Activated CD4-positive, alpha-beta T cell treated with anti-CD3 and anti-CD28 coated beads, Interleukin-2, amount 50 U/mL, for 24 hours (primary cell): Measurements from ENCODE around the gene SIGLEC11.
"Not testable (repeated sequence)": the region's sequence is repeated elsewhere in the genome, so short reads cannot be mapped to it uniquely, and the experiment has no call there.

Experiments
- DNase-seq, 2 donors: peaks; one replicate each; pipeline ENCODE4 v3.0.0-alpha.2; 2020; ENCODE audit warnings: low read depth in 1 of 2, low spot score in 1 of 2

The SIGLEC11 gene

DNA sequence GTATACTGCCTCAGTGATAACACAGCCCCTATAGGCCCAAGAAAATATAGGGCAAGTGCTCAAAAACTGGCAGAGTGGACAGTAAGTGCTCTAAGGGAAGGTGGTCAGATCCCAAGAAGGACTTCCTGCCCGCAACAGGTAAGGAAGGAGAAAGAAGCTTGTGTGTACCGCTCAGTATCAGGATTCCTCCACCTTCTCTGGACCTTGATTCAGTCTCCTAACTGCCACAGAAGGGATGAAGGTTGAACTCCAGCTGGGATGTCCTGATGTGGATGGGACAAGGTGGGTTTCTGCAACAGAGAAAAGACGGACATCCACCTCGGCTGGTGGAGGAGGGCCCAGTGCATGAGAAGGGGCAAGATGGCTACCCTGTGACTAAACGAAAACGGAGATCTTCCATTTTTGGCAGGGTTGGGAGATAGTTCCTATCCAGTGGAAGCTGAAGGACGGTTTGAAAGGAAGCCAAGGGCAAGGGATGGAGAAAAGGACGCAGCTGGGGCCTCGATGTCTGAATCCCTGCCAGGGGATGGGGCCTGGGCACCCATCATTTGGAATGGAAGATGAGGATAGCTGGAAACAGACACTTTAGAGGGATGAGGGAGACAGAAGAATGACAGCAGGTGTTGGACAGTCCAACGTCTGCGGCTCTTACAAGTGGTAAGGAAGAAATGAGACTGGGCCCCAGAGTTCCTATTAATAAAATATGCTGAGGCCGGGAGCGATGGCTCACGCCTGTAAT lies 33.3 kb downstream of the SIGLEC11 start:
- no peak for DNase-seq

DNA sequence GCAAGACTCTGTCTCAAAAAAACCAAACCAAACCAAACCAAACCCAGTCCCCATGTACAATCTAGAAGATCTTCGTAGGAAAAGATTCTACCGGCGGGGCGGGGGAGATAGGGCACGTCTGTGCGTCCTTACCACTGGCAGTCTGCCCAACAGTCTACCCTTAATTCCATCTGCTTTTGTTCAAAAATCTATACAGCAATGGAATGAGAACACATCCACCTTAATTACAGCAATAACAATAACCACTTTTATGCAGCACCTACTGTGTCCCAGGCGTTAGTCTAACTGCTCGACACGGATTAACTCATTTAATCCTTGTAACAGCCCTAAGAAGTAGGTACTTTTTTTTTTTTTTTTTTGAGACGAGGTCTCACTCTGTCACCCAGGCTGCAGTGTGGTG lies 34.5 kb downstream of the SIGLEC11 start:
- no peak for DNase-seq

DNA sequence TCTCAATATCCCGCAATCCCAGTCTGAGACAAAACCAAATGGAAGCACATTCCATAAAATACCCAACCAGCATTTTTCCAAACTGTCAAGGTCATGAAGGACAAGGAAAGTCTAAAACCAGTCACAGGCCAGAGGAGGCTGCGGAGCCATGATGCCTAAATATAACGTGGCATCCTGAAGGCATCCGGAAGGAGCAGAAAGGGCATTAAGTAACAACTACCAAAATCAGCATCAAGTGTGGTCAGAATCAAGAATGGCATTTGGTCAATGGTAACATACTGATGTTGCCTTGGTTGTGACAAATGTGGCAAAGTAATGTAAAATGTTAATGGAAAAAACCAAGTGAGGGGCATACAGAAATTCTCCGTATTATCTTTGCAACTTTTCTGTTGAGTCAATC lies 35.5 kb downstream of the SIGLEC11 start:
- DNase-seq, result no peak

DNA sequence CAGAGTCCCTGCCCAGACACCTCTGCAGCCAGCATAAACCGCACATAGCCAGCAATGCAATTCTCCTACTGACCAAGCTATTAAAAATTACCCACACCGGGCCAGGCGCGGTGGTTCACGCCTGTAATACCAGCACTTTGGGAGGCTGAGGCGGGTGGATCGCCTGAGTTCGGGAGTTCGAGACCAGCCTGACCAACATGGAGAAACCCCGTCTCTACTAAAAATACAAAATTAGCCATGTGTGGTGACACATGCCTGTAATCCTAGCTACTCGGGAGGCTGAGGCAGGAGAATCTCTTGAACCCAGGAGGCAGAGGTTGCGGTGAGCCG lies 36.1 kb downstream of the SIGLEC11 start:
- not testable (repeated sequence) for DNase-seq

DNA sequence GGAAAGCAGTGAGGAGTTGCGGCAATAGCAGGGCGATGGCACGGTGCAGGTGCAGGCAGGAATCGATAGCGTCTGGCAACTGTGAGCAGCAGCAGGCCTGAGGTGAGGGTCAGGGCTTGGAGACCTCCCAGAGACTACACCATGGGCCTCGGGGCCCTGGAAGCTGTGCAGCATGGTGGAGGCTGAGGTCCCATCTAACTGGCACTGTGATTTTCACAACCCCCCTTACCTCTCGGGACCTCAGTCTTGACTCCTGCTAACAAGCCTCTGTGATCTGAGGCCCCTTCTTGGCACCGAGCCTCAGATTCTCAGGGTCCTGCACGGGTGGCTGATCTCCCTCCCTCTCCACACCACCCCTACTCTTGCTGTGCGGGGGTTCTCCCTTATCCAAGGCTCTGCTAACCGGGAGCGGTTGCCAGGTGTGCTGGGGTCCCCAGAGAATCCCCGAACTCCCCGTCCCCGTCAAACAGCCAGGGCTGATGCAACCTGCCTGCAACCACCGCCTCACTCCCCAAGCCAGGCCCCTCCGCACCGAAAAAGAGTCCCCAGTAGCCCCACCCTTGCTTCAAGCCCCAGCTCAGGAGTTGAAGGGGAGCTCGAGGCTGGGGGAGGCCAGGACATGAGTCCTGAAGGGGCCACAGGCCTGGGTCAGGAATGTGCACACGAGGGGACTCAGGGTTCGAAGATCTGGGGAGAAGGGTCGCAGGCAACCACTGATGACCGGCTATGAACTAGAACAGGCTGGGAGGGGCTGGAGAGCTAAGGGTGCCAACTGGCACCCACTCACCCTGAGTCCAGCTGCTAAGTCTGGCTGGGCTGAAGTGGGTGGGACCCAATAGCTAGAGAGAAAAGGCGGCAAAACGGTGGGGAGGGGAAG lies 36.7 kb downstream of the SIGLEC11 start:
- DNase-seq, result no peak

DNA sequence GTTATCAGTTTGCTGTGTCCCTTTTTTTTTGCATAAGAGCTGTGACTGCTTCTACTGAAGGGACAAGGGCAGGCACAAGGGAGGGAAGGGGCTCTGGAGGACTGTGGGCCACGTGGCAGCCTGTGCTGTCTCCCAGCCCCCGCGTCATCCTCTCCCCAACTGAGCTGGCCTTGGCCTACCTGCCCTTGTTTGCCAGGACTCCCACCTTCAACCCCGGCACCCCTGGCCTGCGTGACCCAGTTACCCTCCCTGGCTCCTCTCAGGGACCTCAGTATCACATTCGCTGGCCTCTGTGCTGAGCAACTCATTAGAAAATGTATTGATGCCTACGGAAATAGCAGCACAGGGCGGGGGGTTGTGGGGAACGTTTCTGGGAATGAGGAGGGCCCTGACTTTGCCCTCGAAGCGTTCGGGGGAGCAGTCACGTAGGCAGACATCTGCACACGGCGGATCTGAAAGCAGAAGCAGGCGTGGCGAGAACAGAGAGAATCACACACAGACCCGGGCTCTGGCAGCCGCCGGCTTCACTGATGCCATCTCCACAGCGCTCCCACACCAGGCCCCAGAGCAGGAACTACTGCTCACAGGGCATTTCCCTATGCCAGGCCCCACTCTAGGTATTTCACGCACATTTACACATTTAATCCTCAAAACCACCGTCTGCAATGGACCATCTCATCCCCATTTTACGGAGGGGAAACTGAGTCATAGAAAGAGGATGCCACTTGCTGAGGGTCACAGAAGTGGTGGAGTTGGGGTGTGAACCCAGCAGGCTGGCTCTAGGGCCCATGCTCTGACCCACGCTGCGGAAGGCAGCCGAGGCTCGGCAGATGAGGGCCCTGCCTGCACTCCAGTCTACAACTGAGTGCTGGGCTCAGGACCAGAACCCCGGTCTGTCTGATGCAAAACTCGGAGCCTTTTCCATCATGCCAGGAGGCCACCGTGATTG lies 37.6 kb downstream of the SIGLEC11 start:
- no peak for DNase-seq

DNA sequence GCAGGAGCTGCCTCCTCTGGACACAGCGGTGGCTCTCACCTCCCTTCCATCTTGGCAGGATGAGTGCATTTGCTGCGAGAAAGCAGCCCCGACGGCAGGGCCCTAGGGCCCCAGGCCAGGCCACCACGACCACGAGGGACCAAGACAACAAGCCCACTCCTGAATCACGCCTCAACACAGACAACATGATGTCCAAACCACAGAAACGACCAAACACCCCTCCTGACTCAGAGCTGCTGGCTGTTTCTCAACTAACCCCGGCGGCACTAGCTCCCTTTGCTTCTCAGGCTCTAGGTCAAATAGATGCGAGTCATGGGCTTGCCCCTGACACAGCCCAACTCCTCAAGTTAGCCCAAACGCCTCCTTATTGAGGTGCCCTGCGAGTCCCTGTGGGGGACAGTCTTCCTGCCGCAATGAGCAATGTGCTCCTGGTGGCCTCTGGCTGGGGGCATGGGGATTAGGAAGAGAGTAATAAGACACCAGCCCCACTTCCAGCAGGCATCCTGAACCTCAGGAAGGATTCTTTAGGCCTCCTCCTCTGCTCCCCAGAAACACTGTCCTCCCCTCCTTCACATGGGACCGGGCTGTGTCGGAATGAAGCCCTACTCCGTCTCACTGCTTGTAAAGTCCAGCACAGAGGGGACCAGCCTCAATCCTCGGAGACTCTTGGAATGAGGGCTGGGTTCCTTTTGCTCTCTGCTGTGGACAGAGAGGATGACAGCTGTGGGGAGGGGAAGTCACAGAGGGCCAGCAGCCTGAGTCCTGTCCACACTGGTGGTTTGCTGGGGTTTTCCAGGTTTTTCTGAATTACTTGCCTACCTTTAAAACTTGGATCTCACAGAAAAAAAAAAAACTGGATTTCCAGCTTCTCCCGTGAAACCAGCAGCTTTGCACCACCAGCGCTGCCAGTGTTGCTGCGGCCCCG lies 38.8 kb downstream of the SIGLEC11 start:
- DNase-seq, result no peak

DNA sequence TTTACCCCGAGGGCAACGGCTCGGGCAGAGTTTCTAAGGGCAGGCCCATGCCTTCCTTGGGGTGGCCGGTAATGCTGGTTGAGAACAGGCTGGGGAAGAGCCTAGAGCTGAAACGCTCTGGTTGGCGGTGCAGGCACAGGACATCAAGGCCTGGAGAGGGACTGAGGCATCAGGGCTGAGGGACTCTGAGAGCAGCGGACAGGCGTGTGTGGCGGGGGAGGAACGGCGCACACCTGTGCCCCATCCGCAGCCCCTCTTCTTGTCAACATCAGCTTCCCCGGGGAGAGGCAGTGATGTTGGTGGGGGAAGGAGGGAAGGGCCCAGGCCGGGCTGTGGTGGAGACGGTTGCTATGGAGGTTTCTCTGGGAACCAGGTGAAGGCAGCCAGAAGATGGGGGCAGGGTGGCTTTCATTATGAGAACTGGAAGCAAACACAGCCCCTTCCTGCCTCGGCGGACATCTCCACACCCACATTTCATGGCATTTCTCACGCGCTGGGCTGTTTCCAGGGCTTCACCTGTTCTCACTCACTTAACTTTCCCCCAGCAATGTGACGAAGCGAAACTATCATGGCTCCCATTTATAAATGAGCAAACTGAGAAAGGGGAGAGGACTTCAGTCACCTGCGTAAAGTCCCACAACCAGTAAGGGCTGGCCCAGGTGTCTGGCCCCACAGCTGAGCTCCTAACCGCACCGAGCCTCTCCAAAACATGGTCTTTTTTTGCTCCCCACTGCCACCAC lies 40.2 kb downstream of the SIGLEC11 start:
- no peak for DNase-seq

DNA sequence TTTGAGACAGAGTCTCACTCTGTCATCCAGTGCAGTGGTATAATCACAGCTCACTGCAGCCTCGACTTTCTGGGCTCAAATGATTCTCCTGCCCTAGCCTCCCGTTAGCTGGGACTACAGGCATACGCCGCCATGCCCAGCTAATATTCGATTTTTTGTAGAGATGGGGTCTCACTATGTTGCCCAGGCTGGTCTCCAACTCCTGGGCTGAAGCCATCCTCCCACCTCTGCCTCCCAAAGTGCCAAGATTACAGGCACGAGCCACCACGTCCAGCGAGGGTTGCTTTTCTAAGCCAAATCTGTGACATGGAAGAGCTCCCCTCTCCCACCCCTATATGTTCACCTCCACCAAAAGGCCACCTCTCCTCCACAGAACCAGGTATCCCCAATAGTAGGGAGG lies 42.9 kb downstream of the SIGLEC11 start:
- DNase-seq, result no peak

DNA sequence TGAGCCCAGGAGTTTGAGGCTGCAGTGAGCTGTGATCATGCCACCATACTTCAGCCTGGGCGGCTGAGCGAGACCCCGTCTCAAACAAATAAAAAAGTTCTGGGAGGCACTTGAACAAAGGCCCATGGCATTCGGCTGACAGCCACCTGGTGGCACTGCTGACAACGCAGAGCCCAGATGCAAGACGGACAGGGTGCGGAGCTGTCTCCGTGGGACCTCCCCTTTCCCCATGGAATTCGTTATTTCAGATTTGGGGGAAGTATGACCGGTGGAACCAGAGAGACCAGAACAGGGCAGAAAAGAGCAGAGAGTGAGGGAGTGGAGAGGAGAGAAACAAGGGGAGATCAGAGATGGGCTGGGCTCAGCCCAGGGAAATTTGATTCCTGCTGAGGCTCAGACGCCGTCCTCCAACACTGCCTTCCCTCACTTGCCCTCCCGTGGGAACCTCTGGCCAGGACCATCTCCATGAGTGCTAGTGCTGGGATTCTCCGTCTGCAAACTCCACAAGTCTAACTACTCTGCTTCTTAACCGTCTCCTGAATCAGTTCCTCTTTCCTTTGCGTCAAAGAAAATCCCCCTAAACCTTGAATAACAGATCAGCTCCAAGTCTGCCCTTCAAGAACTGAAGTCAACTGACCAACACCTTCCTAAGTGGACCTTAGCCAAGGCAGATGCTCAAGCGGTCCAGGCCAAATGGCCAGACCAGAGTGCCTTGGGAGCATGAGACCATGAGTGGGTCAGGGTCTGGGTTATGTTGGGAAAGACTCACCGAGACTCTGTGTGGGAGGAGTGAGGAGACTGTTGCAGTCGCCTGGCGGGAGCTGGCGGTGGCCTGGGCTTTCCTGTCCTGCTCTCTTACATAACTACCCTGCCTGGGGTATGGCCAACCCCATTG lies 43.9 kb downstream of the SIGLEC11 start:
- no peak for DNase-seq

DNA sequence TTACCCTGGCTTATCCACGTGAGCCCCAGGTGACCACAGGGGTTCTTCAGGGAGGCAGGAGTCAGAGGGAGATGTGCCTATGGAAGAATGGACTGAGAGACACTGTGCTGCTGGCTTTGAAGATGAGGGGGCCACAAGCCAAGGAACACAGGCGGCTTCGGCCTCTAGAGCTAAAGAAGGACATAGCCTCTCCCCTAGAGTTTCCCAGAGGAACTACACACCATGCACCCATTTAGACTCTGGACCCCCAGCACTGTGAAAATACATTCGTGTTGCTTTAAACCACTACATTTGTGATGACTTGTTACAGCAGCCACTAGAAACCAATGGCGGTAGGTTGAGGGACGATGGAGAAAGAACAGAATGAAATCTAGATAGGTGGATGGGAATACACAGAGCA lies 45.7 kb downstream of the SIGLEC11 start:
- DNase-seq, result no peak

DNA sequence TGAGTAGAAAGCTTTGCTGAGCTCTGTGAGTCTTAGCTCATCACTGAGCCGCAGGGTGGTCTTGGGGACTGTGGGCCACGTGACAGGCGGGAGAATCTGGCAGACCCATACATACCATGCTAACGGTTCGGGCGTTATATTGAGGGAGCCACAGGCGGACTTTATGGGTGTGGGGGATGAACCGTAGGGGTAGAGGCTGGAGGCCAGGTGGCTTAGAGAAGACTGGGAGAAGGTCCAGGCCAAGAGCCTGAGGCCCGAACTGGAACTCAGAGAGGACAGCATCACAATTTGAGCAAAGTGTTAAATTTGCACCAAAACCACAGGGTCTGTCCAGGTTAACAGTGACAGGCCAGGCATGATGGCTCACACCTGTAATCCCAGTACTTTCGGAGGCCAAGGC lies 47.3 kb downstream of the SIGLEC11 start:
- no peak for DNase-seq

DNA sequence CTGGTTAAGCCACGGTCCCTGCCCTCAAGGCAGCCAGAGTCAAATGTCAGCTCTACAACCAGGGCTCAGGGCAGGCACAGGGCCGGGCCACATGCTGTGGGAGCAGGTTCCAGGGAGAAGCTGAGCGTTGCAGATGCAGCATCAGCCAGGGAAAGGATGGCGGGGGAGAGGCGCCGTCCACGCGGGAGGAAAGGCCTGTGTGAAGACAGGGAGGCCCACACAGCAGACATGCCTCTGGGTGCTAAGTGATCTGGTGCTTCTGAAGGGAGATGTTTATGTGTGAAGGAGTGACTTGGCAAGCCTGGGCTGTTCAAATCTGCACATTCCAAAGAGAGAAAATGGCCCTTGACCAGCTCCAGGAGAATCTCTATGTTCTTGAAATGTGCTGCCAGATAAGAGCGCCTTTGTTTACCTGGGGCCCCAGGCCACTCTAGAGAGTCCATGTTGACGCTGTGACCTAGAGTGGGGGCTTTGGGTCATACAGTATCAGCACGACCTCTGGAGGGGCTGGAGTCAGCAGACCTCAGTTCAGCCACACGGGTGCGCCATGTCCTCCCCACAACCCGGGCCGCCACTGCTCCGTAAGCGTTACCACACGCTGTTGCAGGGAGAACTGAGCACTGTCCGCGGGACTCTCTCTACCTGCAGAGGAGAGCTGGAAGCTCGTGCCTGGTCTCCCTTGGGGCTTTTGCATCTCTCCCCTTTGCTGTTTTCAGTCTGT lies 47.8 kb downstream of the SIGLEC11 start:
- DNase-seq, result no peak

DNA sequence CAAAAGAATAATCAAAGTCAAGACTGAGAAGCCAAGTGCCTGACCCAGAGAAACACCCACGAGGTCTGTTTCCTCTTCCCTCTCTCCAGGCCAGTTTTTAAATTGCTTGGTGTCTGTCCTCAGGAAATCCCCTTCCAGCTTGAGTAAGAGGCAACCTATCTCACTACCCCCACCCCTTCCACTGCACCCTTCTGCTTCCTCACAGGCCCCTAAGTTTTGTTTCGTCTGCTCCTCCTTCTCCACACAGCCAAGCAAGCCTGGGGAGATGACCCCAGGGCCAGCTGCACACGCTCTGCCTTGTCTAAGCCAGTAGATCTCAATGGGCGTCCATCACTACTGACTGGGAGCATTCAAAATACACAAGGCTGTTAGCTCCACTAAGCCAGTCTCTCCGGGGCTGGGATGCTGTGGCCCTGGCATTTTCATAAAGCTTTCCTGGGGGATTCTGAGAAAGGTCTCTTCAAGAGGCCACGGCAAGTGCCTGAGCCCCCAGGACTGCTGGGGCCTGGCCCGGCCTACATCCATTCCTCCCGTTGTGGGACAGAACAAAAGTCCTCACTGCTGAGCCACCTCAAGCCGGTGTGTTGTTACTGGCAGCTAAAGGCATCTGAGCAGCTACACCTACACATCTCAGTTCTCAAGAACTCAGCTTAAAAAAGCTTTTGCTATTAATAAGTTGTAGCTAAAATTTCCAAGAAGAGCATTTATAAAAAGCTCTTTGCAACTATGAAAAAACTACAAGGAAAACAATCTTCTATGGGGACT lies 49.4 kb downstream of the SIGLEC11 start:
- DNase-seq, result peak in 1 of 2 donors; percentile 34

DNA sequence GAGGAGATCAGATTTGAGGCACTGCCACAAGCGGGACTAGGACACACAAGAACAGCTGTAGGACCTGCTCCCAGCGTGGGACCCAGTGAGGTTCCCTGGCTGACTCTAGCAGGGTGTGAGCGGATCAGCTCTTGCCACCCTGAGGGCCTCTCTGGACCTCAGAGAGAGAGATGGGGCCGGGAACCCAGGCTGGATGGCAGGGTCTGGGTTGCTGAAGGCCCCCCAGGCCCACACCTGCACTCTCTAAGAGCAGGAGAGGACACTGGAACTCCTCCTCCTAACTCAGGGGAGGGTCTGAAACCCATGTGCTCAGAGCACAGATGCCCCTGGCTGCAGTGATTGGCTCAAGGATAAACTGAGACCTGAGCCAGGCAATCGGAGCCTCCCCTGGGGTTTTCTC lies 50.8 kb downstream of the SIGLEC11 start:
- no peak for DNase-seq

DNA sequence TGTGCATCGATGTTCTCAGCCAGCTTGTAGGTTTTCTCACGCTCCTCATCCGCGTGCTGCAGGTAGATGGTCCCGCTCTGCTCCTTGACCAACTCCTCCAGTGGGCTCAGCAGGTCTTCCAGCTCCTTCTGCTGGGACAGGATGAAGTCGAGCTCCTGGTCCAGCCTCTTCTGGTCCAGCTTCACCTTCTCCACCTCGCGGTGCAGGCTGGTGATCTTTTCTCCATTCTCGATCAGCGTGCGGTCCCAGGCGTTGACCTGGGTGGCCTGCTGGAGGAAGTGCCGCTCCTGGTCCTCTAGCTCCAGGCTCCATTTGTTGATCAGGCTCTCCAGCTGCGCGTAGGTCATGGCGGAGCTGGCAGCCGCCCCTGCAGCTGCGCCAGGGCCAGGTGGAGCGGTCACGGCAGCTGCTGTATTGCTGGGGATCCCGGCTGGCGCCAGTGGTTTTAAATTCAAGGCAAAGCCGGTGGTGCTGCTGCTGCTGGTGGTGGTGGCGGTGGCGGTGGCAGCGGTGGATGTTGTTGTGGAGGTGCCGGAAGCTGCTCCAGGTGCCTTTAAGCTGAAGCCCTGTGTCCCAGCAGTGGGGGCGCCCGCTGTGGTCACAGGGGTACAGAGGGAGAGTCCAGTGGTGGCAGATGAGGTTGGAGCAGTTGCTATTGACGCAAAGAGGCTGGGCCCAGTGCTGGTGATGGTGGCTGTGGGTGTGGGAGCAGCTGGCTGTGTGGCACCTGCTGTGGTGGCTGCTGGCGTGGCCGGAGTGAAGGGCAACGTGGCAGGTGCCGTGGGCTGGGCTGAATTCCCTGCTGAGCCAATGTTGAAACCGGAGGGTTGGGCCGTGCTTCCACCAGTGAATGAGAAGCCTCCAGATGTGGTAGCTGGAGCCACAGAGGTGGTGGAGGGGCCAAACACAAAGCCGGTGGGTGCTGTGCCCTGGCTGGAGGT lies 52.2 kb downstream of the SIGLEC11 start:
- no peak for DNase-seq
